Activated T-helper 2 cell treated with anti-CD3 and anti-CD28 coated beads, Interferon-gamma antibody, Interleukin-2, Interleukin-4, amounts not matched to agents 10 μg/mL and 5 μg/mL and 100 μg/mL, durations not matched to agents 14 hours and 24 hours and 36 hours (primary cell): Measurements from ENCODE around the gene GFOD1. TPM values are rescaled to one million over a fixed set of nuclear protein-coding genes. Genes with fewer than 3 reads are reported as not detected.

Source experiments
- DNase-seq: peaks from one replicate; pipeline ENCODE4 v3.0.0; 2021; ENCODE audit warnings: low spot score
- H3K27ac Mint-ChIP-seq: one replicate; pipeline ENCODE4 v1.8.0; 2021; ENCODE audit warnings: mixed read lengths
- H3K27me3 Mint-ChIP-seq: one replicate; pipeline ENCODE4 v1.8.0; 2021; ENCODE audit warnings: low read depth, mixed read lengths
- H3K36me3 Mint-ChIP-seq: one replicate; pipeline ENCODE4 v1.8.0; 2021; ENCODE audit warnings: low read depth, mixed read lengths
- H3K4me1 Mint-ChIP-seq: one replicate; pipeline ENCODE4 v1.8.0; 2021; ENCODE audit warnings: low read depth, mixed read lengths
- H3K4me3 Mint-ChIP-seq: one replicate; pipeline ENCODE4 v1.8.0; 2021; ENCODE audit warnings: low read depth, mild to moderate bottlenecking, moderate library complexity, mixed read lengths
- H3K9me3 Mint-ChIP-seq: one replicate; pipeline ENCODE4 v1.8.0; 2021; ENCODE audit warnings: mixed read lengths
- intact Hi-C: fragments of 100-400 bp; cut with micrococcal nuclease; formaldehyde crosslinking; loops from one replicate; pipeline ENCODE4 v1.15.1; 2023
- total RNA-seq: library from RNA; stranded (reverse); gene quantifications from 2 replicates; pipeline ENCODE4 v1.2.3, GENCODE V29; 2022

The GFOD1 gene
- total RNA-seq, 1 donor from 2014 or later = 4.6 TPM

DNA sequence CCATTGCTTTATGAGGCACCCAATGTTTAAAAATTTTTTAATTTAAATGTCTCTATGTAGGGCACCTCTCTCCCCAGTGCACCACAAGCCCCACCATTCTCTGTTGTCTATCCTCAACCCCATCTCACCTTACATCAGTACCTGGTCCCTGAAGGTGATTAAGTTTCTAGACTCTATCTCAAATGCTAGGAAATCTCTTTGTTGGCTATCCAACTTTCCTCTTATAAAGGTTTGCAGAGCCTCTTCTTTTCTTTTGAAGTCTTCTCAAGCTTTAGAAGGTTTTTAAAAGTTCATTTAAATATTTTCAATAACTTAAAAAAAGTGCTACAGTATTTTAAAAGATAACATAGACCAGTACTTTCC, 82.5 kb downstream of the GFOD1 start:
- peaks cover 11% of the 10 kb centered on the region for H3K4me1 Mint-ChIP-seq
- no peak for DNase-seq
- intact Hi-C loops = no loop called here
- H3K27me3 Mint-ChIP-seq = peaks cover 2% of the 10 kb centered on the region
- no peaks in the 10 kb centered on the region for H3K36me3 Mint-ChIP-seq
- no peak overlapping the region for H3K4me3 Mint-ChIP-seq
- H3K27ac Mint-ChIP-seq = no peak overlapping the region
- no peaks in the 10 kb centered on the region for H3K9me3 Mint-ChIP-seq

DNA sequence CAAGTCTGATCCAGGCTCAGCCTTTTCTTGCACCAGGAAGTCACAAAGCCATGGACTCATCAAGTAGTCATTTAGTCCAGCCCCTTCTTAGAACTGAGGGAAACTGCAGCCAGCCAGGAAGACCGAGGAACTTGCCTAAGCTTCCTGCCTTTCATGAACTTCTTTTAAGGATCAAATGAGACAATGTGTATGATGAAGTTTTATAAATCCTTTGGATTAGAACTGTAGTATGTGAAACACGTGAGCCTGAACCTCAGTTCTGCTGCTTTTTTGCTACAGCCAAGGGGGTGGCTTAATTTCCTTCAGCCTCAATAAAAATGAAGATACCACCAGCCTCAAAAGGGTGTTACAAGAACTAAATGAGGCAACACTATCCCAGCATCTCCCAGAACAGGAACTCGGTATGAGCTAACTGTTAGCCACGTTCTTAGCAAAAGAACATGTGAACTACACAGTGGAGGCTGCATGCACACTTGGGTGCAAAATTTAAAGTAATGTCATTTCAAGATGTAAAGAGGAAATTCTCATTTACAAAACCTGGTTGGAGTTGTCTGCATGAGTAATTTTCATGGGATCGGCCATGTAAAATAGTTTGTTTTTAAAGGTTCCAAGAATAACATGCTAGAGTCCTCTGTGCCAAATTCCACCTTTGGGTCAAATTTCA, 83.0 kb downstream of the GFOD1 start:
- Mint-ChIP-seq H3K27ac (no peak overlapping the region), H3K36me3 (no peaks in the 10 kb centered on the region), H3K4me3 (no peak overlapping the region), H3K27me3 (peaks cover 2% of the 10 kb centered on the region), H3K4me1 (peaks cover 11% of the 10 kb centered on the region), H3K9me3 (no peaks in the 10 kb centered on the region)
- intact Hi-C loops = no loop called here
- DNase-seq = no peak

DNA sequence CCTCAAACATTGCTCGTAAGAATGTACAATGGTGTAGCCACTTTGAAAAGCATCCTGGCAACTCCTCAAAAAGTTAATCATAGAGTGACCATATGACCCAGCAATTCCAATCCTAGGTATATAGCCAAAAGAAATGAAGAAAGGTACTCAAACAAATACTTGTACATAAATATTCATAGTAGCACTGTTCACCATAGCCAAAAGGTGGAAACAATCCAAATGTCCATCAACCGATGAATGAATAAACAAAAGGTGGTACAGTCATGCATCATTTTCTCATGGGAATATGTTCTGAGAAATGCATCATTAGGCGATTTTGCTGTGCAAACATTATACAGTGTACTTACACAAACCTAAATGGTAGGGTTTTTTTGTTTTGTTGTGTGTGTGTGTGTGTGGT, 84.7 kb downstream of the GFOD1 start:
- Mint-ChIP-seq H3K27me3 (peaks cover 2% of the 10 kb centered on the region), H3K27ac (no peak overlapping the region), H3K36me3 (no peaks in the 10 kb centered on the region), H3K9me3 (no peaks in the 10 kb centered on the region), H3K4me3 (no peak overlapping the region), H3K4me1 (peaks cover 11% of the 10 kb centered on the region)
- intact Hi-C loops = no loop called here
- no peak for DNase-seq

DNA sequence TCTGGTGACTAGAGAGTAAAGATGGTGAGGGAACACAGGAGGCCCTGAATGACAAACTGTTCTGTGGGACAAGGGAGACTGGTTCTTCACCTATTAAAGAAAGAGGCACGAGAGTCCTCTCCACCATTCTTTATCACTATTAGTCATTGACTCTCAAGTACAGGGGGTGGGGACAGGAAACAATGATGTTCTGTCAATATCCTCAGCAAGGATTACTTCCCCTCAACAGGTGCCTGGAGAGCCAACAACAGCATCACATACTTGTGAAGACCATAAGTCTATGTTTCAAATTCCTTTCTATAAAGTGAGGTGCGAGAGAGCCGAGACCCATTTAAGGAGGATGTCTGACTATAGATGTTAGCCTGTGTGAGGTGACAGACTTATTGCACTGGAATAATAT, 86.6 kb downstream of the GFOD1 start:
- Mint-ChIP-seq H3K9me3 (no peaks in the 10 kb centered on the region), H3K27me3 (peaks cover 2% of the 10 kb centered on the region), H3K36me3 (no peaks in the 10 kb centered on the region), H3K4me3 (no peak overlapping the region), H3K27ac (no peak overlapping the region), H3K4me1 (peaks cover 11% of the 10 kb centered on the region)
- intact Hi-C loops = no loop called here
- DNase-seq = no peak

DNA sequence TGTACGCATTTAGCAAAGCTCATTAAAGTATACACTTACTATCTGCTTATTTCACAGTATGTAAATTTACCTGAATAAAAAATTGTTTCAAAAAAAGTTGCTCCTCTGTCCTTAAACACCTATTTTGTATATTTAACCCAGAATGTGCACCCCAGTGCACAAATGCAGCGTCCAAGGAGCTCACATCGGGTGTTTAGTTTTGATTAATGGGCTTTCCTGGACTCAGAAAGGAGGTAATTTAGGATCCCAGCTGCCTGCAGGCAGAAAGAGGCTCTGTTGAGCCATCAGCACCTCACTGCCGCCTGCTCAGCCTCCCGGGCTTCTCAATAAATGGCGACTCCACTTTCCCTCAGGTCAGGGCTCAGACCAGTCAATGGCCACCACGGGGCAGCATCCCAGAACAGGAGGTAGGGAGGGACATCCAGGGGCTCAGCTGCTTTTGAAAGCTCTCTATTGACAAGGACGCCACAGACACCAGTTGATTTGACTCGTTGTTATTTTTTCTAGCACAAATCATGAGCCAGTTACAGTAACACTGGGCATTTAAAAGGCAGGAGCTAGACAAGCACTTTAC, 88.9 kb downstream of the GFOD1 start:
- peaks cover 2% of the 10 kb centered on the region for H3K27me3 Mint-ChIP-seq
- H3K4me3 Mint-ChIP-seq = no peak overlapping the region
- intact Hi-C loops = no loop called here
- H3K36me3 Mint-ChIP-seq = no peaks in the 10 kb centered on the region
- no peak for DNase-seq
- peaks cover 11% of the 10 kb centered on the region for H3K4me1 Mint-ChIP-seq
- no peaks in the 10 kb centered on the region for H3K9me3 Mint-ChIP-seq
- no peak overlapping the region for H3K27ac Mint-ChIP-seq

DNA sequence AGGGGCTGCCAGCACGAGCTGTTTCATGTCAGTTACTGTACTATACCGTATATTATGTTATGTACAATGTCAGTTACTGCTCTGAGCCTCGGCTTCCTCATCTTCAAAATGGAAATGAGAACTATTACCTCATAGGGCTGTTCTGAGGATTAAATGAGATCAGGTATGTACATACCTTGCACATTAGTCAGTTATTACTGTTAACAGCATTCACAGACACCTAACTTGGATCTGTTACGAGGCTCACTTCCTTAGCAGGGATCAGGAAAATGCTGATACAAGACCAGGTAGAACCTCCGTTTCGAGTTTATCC, 89.4 kb downstream of the GFOD1 start:
- intact Hi-C loops = no loop called here
- no peaks in the 10 kb centered on the region for H3K36me3 Mint-ChIP-seq
- no peak overlapping the region for H3K27ac Mint-ChIP-seq
- no peaks in the 10 kb centered on the region for H3K9me3 Mint-ChIP-seq
- DNase-seq = no peak
- no peak overlapping the region for H3K4me3 Mint-ChIP-seq
- H3K27me3 Mint-ChIP-seq = peaks cover 2% of the 10 kb centered on the region
- peaks cover 11% of the 10 kb centered on the region for H3K4me1 Mint-ChIP-seq

DNA sequence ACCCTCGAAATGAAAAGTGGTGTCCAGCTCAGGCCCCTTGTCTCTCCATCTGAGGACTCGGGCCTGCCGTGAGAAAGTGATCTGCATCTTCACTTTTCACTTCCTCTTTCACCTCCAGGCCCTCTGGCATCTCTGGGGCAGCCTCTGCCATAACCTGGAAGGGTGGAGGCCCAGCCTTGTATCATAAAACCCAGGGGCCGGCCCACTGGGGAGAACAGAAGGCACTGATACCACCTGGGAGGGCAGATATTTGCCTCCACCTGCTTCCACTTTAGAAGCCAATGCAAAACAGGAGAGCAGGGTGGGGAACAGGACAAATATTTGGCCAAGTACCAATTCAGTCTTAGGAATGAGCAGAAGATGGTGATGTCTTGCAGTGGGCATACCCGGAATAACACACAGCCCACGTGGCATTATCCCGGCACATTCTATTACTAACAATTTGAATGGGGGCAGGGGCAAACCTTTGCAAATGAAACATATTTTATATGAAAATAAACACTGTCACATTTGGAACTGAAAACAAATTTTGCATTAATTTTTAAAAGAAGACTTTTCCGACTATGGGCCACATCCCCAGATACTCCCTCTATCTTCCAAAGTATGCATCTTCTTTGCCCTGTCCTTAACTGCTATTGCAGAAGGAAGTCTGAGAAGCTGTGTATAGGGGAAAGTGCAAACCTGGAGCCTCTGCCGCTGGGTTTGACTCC, 89.9 kb downstream of the GFOD1 start:
- Mint-ChIP-seq H3K27me3 (peaks cover 2% of the 10 kb centered on the region), H3K4me3 (no peak overlapping the region), H3K27ac (no peak overlapping the region), H3K9me3 (no peaks in the 10 kb centered on the region), H3K36me3 (no peaks in the 10 kb centered on the region), H3K4me1 (peaks cover 11% of the 10 kb centered on the region)
- no peak for DNase-seq
- intact Hi-C loops = no loop called here

DNA sequence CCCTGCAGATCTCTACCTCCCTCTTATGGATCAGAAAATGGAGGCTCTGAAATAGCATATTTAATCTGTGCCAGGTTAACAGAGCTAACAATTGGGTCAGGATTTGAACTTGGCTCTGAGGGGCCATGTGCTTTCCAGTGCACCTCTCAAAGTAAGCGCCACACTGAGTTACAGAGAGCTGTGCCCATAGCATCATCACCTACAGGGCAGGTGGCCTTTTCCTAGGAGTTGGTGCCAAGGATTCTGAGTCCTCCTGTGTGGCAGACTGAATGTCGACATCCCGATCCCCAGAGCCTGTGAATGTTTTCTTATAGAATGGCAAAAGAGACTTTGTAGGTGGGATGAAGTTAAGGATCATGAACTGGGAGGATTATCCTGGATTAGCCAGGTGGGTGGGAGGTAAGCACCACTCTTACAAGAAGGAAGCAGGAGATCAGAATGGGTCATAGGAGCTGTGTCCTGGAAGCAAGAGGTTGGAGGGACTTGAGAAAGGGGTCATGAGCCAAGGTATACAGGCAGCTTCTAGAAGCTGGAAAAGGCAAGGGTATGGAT, 91.1 kb downstream of the GFOD1 start:
- no peak overlapping the region for H3K4me3 Mint-ChIP-seq
- peaks cover 2% of the 10 kb centered on the region for H3K27me3 Mint-ChIP-seq
- intact Hi-C loops = no loop called here
- H3K9me3 Mint-ChIP-seq = no peaks in the 10 kb centered on the region
- no peak overlapping the region for H3K27ac Mint-ChIP-seq
- H3K4me1 Mint-ChIP-seq = peaks cover 11% of the 10 kb centered on the region
- H3K36me3 Mint-ChIP-seq = no peaks in the 10 kb centered on the region
- no peak for DNase-seq

DNA sequence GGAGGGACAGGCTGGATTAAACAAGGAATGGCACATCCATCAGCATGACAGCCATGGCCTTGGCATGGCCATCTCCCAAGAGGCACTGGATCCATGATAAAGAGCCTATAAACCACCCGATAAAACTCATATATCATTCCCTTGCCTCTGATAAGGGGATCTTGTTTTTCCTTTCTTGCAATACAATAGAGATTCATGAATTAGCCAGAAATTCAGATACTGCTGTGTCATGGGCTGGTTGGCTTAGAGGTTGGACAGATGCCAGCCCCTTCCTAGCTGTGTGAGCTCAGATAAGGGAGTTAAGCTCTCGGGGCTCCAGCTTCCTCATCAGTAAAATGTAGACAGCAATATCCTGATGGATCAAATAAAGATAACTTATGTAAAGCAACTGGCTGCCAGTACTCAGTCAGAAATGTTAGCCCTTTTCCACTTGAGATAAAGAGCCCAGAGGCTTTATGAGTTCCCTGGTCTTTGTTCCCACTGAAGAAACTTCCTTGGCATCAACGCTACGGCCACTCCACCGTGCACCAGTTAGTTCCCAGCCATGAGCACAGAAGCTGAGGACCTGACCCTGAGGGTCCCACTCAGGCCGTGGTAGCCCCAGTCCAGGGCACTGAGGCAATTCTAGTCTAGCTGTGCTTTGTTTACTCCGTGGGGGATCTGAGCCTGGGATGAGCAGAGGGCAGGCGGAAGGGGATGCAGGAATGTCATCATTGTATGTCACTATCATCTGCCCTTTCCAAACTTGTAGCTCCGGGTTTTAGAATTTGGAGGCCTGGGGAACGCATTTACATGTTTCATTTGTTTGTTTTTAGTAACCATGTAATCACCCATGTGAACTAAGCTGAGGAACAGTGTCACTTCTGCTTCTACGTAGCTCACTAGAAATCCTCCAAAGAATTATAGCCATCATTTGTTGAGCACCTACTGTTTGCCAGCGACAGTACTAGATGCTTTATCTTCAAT, 91.8 kb downstream of the GFOD1 start:
- Mint-ChIP-seq H3K27me3 (no peaks in the 10 kb centered on the region), H3K4me1 (peaks cover 8% of the 10 kb centered on the region), H3K27ac (no peak overlapping the region), H3K36me3 (no peaks in the 10 kb centered on the region), H3K9me3 (no peaks in the 10 kb centered on the region), H3K4me3 (no peak overlapping the region)
- DNase-seq = no peak
- intact Hi-C loops = no loop called here

DNA sequence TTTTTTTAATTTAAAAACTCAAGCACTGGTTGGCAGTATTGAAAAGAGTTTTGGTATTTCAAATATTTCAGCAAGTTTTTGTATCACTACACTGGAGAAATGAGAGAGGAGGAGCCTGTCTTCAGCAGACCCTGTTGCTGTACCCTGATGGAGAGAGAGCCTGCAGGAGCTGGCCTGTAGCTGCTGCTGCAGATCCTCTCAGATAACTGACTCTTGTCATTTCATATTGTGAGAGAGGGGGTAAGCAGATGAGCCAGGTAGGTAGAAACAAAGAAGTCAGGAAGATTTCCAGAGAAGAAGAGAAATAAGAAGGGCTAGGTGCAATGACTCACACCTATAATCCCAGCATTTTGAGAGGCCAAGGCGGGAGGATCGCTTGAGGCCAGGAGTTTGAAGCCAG, 94.9 kb downstream of the GFOD1 start:
- H3K36me3 Mint-ChIP-seq = peaks cover 11% of the 10 kb centered on the region

DNA sequence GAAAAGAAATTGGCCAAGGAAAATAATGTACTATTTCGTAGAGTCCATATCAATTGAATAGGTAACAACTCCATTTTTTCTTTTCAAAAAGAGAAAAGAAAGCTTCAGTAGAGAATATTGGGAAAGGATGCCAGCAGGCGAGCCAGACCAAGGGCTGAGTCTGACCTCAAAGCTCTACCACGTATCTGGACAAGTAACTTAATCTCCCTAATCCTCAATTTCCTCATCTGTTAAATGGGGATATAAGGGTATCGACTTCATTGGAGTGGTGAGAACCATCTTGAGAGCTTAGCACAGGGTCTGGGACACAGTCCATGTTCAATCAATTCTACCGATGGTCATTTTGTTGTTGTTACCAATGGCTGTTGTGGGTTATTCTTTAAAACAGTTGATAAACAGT, 95.9 kb downstream of the GFOD1 start:
- peaks cover 11% of the 10 kb centered on the region for H3K36me3 Mint-ChIP-seq
- peaks cover 6% of the 10 kb centered on the region for H3K4me1 Mint-ChIP-seq
- H3K9me3 Mint-ChIP-seq = peaks cover 10% of the 10 kb centered on the region
- no peak overlapping the region for H3K4me3 Mint-ChIP-seq
- DNase-seq = no peak
- intact Hi-C loops = no loop called here
- H3K27ac Mint-ChIP-seq = no peak overlapping the region
- H3K27me3 Mint-ChIP-seq = no peaks in the 10 kb centered on the region

More for the DNA sequence above, 94.9 kb downstream of the GFOD1 start:
- no peak for DNase-seq
- H3K9me3 Mint-ChIP-seq = peaks cover 10% of the 10 kb centered on the region
- no peak overlapping the region for H3K27ac Mint-ChIP-seq
- intact Hi-C loops = no loop called here
- peaks cover 6% of the 10 kb centered on the region for H3K4me1 Mint-ChIP-seq
- no peak overlapping the region for H3K4me3 Mint-ChIP-seq
- no peaks in the 10 kb centered on the region for H3K27me3 Mint-ChIP-seq

DNA sequence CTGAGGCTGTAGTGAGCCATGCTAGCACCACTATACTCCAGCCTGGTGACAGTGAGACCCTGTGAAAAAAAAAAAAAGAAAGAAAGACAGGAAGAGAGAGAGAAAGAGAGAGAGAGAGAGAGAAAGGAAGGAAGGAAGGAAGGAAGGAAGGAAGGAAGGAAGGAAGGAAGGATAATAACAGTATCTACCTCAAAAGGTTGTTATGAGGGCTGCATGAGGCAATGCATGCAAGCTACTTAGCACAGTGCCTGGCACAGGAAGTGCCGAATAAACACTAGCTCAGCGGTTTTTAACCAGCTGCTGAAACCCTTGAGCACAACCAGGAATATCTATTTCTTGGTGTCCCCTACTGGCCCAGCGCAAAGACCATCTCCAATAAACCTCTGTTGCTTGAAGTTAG, 96.7 kb downstream of the GFOD1 start:
- peaks cover 11% of the 10 kb centered on the region for H3K36me3 Mint-ChIP-seq

More for the DNA sequence above, 96.7 kb downstream of the GFOD1 start:
- DNase-seq = no peak
- Mint-ChIP-seq H3K27ac (no peak overlapping the region), H3K9me3 (peaks cover 10% of the 10 kb centered on the region), H3K4me3 (no peak overlapping the region), H3K27me3 (no peaks in the 10 kb centered on the region), H3K4me1 (peaks cover 6% of the 10 kb centered on the region)
- intact Hi-C loops = no loop called here
